ENCODE measurements around the gene GALNT14. TPM values are rescaled to one million over a fixed set of nuclear protein-coding genes. Genes with fewer than 3 reads are reported as not detected.

The GALNT14 gene
- total RNA-seq, 3 donors from 2014 or later: 0.16 to 4.3 (median 4.1) TPM

GRCh38 chr2:30903326-30903725, 234.9 kb downstream of the GALNT14 start:
- Histone ChIP-seq H3K4me3 (no peak overlapping the region), H3K4me1 (no peaks in the 10 kb centered on the region), H3K9me3 (peaks cover 0 to 4% of the 10 kb centered on the region in 2 donors), H3K27me3 (no peaks in the 10 kb centered on the region), H3K27ac (no peak overlapping the region), H3K36me3 (no peaks in the 10 kb centered on the region)
- intact Hi-C loops (cut with DNase I; ENCODE audit: low total_unique reads): no loop called here
- TF ChIP-seq POLR2AphosphoS5 (IDR thresholded peaks at IDR 0.05): no peak
- no peak for TF ChIP-seq POLR2A (IDR thresholded peaks at IDR 0.05)
- no peak for TF ChIP-seq CTCF (IDR thresholded peaks at IDR 0.05)
- DNase-seq (ENCODE audit: low spot score in 2 of 2): no peak

- Histone ChIP-seq H3K9me3 (peaks cover 7 to 15% of the 10 kb centered on the region in 2 donors), H3K4me1 (no peaks in the 10 kb centered on the region), H3K4me3 (no peak overlapping the region), H3K27ac (no peak overlapping the region), H3K27me3 (no peaks in the 10 kb centered on the region), H3K36me3 (no peaks in the 10 kb centered on the region)
- TF ChIP-seq POLR2A (IDR thresholded peaks at IDR 0.05): no peak
- TF ChIP-seq POLR2AphosphoS5 (IDR thresholded peaks at IDR 0.05): no peak
- TF ChIP-seq CTCF (IDR thresholded peaks at IDR 0.05): no peak
- intact Hi-C loops (cut with DNase I; ENCODE audit: low total_unique reads): no loop called here
- DNase-seq (ENCODE audit: low spot score in 2 of 2): no peak
These were observed 237.9 kb downstream of the GALNT14 start for GRCh38 chr2:30900381-30900780.

- H3K4me1 ChIP-seq: no peaks in the 10 kb centered on the region
- no peak for DNase-seq (ENCODE audit: low spot score in 2 of 2)
- no peaks in the 10 kb centered on the region for H3K36me3 ChIP-seq
- no peak overlapping the region for H3K27ac ChIP-seq
- H3K9me3 ChIP-seq: peaks cover 7 to 15% of the 10 kb centered on the region in 2 donors
- H3K4me3 ChIP-seq: no peak overlapping the region
- no peaks in the 10 kb centered on the region for H3K27me3 ChIP-seq
- intact Hi-C loops (cut with DNase I; ENCODE audit: low total_unique reads): no loop called here
- TF ChIP-seq POLR2A (IDR thresholded peaks at IDR 0.05) (no peak), CTCF (IDR thresholded peaks at IDR 0.05) (no peak), POLR2AphosphoS5 (IDR thresholded peaks at IDR 0.05) (no peak)
These were observed 238.7 kb downstream of the GALNT14 start for GRCh38 chr2:30899516-30900054.

GRCh38 chr2:30897539-30897938, 240.7 kb downstream of the GALNT14 start:
- TF ChIP-seq POLR2AphosphoS5 (IDR thresholded peaks at IDR 0.05) (no peak), CTCF (IDR thresholded peaks at IDR 0.05) (no peak), POLR2A (IDR thresholded peaks at IDR 0.05) (no peak)
- no peak overlapping the region for H3K27ac ChIP-seq

GRCh38 chr2:30894498-30895119, 243.6 kb downstream of the GALNT14 start:
- Histone ChIP-seq H3K36me3 (no peaks in the 10 kb centered on the region), H3K27me3 (no peaks in the 10 kb centered on the region), H3K9me3 (peaks cover 7 to 23% of the 10 kb centered on the region in 2 donors), H3K27ac (no peak overlapping the region), H3K4me3 (no peak overlapping the region), H3K4me1 (no peaks in the 10 kb centered on the region)
- TF ChIP-seq CTCF (IDR thresholded peaks at IDR 0.05) (no peak), POLR2A (IDR thresholded peaks at IDR 0.05) (no peak), POLR2AphosphoS5 (IDR thresholded peaks at IDR 0.05) (no peak)
- DNase-seq (ENCODE audit: low spot score in 2 of 2): no peak
- intact Hi-C loops (cut with DNase I; ENCODE audit: low total_unique reads): no loop called here

More at GRCh38 chr2:30897539-30897938, 240.7 kb downstream of the GALNT14 start:
- intact Hi-C loops (cut with DNase I; ENCODE audit: low total_unique reads): no loop called here
- H3K27me3 ChIP-seq: no peaks in the 10 kb centered on the region
- no peaks in the 10 kb centered on the region for H3K4me1 ChIP-seq
- DNase-seq (ENCODE audit: low spot score in 2 of 2): no peak
- peaks cover 7 to 21% of the 10 kb centered on the region in 2 donors for H3K9me3 ChIP-seq
- H3K36me3 ChIP-seq: no peaks in the 10 kb centered on the region
- H3K4me3 ChIP-seq: no peak overlapping the region
